ENCODE results near the gene CCPG1.
"Not testable (repeated sequence)": the region's sequence is repeated elsewhere in the genome, so short reads cannot be mapped to it uniquely, and the experiment has no call there.

The CCPG1 gene

GRCh38 chr15:55403531-55403930 is 4.6 kb downstream of the CCPG1 start:
- Histone ChIP-seq H3K9ac (ENCODE audit: low read depth, low read length) (no peak overlapping the region), H3K4me1 (ENCODE audit: insufficient read depth, low read length) (peaks cover 4% of the 10 kb centered on the region; the same call in 1 of the 2 replicates), H3K9me3 (ENCODE audit: control insufficient read depth, insufficient read depth, low read length) (no peaks in the 10 kb centered on the region), H3K36me3 (ENCODE audit: insufficient read depth, low read length) (no peaks in the 10 kb centered on the region)

- Histone ChIP-seq H3K9ac (ENCODE audit: low read depth, low read length) (no peak overlapping the region), H3K36me3 (ENCODE audit: insufficient read depth, low read length) (no peaks in the 10 kb centered on the region), H3K4me1 (ENCODE audit: insufficient read depth, low read length) (peaks cover 4% of the 10 kb centered on the region; the same call in 1 of the 2 replicates), H3K9me3 (ENCODE audit: control insufficient read depth, insufficient read depth, low read length) (no peaks in the 10 kb centered on the region)
Observed at GRCh38 chr15:55402707-55403106, 5.5 kb downstream of the CCPG1 start.

- Histone ChIP-seq H3K9me3 (ENCODE audit: control insufficient read depth, insufficient read depth, low read length) (no peaks in the 10 kb centered on the region), H3K9ac (ENCODE audit: low read depth, low read length) (no peak overlapping the region), H3K36me3 (ENCODE audit: insufficient read depth, low read length) (no peaks in the 10 kb centered on the region), H3K4me1 (ENCODE audit: insufficient read depth, low read length) (peaks cover 4% of the 10 kb centered on the region; the same call in 1 of the 2 replicates)
Observed at GRCh38 chr15:55401786-55402246, 6.3 kb downstream of the CCPG1 start.

- not testable (repeated sequence) for H3K9ac ChIP-seq (ENCODE audit: low read depth, low read length); H3K4me1 ChIP-seq (ENCODE audit: insufficient read depth, low read length); H3K9me3 ChIP-seq (ENCODE audit: control insufficient read depth, insufficient read depth, low read length); H3K36me3 ChIP-seq (ENCODE audit: insufficient read depth, low read length)
Observed at GRCh38 chr15:55400050-55400449, 8.1 kb downstream of the CCPG1 start.

GRCh38 chr15:55398243-55398642 is 9.9 kb downstream of the CCPG1 start:
- Histone ChIP-seq H3K9ac (ENCODE audit: low read depth, low read length) (no peak overlapping the region), H3K36me3 (ENCODE audit: insufficient read depth, low read length) (no peaks in the 10 kb centered on the region), H3K4me1 (ENCODE audit: insufficient read depth, low read length) (no peaks in the 10 kb centered on the region), H3K9me3 (ENCODE audit: control insufficient read depth, insufficient read depth, low read length) (no peaks in the 10 kb centered on the region)

- H3K9me3 ChIP-seq (ENCODE audit: control insufficient read depth, insufficient read depth, low read length), result no peaks in the 10 kb centered on the region
- no peaks in the 10 kb centered on the region for H3K36me3 ChIP-seq (ENCODE audit: insufficient read depth, low read length)
- H3K9ac ChIP-seq (ENCODE audit: low read depth, low read length), result no peak overlapping the region
- no peaks in the 10 kb centered on the region for H3K4me1 ChIP-seq (ENCODE audit: insufficient read depth, low read length)
Observed at GRCh38 chr15:55394694-55395093, 13.5 kb downstream of the CCPG1 start.

- H3K9ac ChIP-seq (ENCODE audit: low read depth, low read length), result no peak overlapping the region
- H3K36me3 ChIP-seq (ENCODE audit: insufficient read depth, low read length), result no peaks in the 10 kb centered on the region
- no peaks in the 10 kb centered on the region for H3K4me1 ChIP-seq (ENCODE audit: insufficient read depth, low read length)
- no peaks in the 10 kb centered on the region for H3K9me3 ChIP-seq (ENCODE audit: control insufficient read depth, insufficient read depth, low read length)
Observed at GRCh38 chr15:55389264-55389607, 18.9 kb downstream of the CCPG1 start.

GRCh38 chr15:55387027-55387426 is 21.1 kb downstream of the CCPG1 start:
- H3K36me3 ChIP-seq (ENCODE audit: insufficient read depth, low read length), result no peaks in the 10 kb centered on the region
- H3K4me1 ChIP-seq (ENCODE audit: insufficient read depth, low read length), result no peaks in the 10 kb centered on the region
- H3K9me3 ChIP-seq (ENCODE audit: control insufficient read depth, insufficient read depth, low read length), result no peaks in the 10 kb centered on the region
- no peak overlapping the region for H3K9ac ChIP-seq (ENCODE audit: low read depth, low read length)

- H3K9me3 ChIP-seq (ENCODE audit: control insufficient read depth, insufficient read depth, low read length), result no peaks in the 10 kb centered on the region
- no peaks in the 10 kb centered on the region for H3K4me1 ChIP-seq (ENCODE audit: insufficient read depth, low read length)
- H3K9ac ChIP-seq (ENCODE audit: low read depth, low read length), result no peak overlapping the region
- no peaks in the 10 kb centered on the region for H3K36me3 ChIP-seq (ENCODE audit: insufficient read depth, low read length)
Observed at GRCh38 chr15:55383687-55384086, 24.5 kb downstream of the CCPG1 start.

- H3K4me1 ChIP-seq (ENCODE audit: insufficient read depth, low read length), result no peaks in the 10 kb centered on the region
- H3K9ac ChIP-seq (ENCODE audit: low read depth, low read length), result no peak overlapping the region
- H3K36me3 ChIP-seq (ENCODE audit: insufficient read depth, low read length), result no peaks in the 10 kb centered on the region
- H3K9me3 ChIP-seq (ENCODE audit: control insufficient read depth, insufficient read depth, low read length), result no peaks in the 10 kb centered on the region
Observed at GRCh38 chr15:55381595-55381994, 26.6 kb downstream of the CCPG1 start.

GRCh38 chr15:55379095-55379494 is 29.1 kb downstream of the CCPG1 start:
- no peaks in the 10 kb centered on the region for H3K4me1 ChIP-seq (ENCODE audit: insufficient read depth, low read length)
- H3K9me3 ChIP-seq (ENCODE audit: control insufficient read depth, insufficient read depth, low read length), result no peaks in the 10 kb centered on the region
- no peaks in the 10 kb centered on the region for H3K36me3 ChIP-seq (ENCODE audit: insufficient read depth, low read length)
- no peak overlapping the region for H3K9ac ChIP-seq (ENCODE audit: low read depth, low read length)

- H3K36me3 ChIP-seq (ENCODE audit: insufficient read depth, low read length), result no peaks in the 10 kb centered on the region
- H3K9ac ChIP-seq (ENCODE audit: low read depth, low read length), result no peak overlapping the region
- H3K9me3 ChIP-seq (ENCODE audit: control insufficient read depth, insufficient read depth, low read length), result no peaks in the 10 kb centered on the region
- H3K4me1 ChIP-seq (ENCODE audit: insufficient read depth, low read length), result no peaks in the 10 kb centered on the region
Observed at GRCh38 chr15:55372701-55373440, 35.3 kb downstream of the CCPG1 start.

- no peaks in the 10 kb centered on the region for H3K4me1 ChIP-seq (ENCODE audit: insufficient read depth, low read length)
- no peak overlapping the region for H3K9ac ChIP-seq (ENCODE audit: low read depth, low read length)
- H3K36me3 ChIP-seq (ENCODE audit: insufficient read depth, low read length), result no peaks in the 10 kb centered on the region
- no peaks in the 10 kb centered on the region for H3K9me3 ChIP-seq (ENCODE audit: control insufficient read depth, insufficient read depth, low read length)
Observed at GRCh38 chr15:55366981-55367380, 41.2 kb downstream of the CCPG1 start.

GRCh38 chr15:55362641-55363040 is 45.5 kb downstream of the CCPG1 start:
- no peak overlapping the region for H3K9ac ChIP-seq (ENCODE audit: low read depth, low read length)
- H3K4me1 ChIP-seq (ENCODE audit: insufficient read depth, low read length), result no peaks in the 10 kb centered on the region; the same call in 1 of the 2 replicates
- H3K9me3 ChIP-seq (ENCODE audit: control insufficient read depth, insufficient read depth, low read length), result no peaks in the 10 kb centered on the region
- no peaks in the 10 kb centered on the region for H3K36me3 ChIP-seq (ENCODE audit: insufficient read depth, low read length)

GRCh38 chr15:55361048-55361447 is 47.1 kb downstream of the CCPG1 start:
- H3K4me1 ChIP-seq (ENCODE audit: insufficient read depth, low read length), result no peaks in the 10 kb centered on the region; the same call in 1 of the 2 replicates

More at GRCh38 chr15:55361048-55361447, 47.1 kb downstream of the CCPG1 start:
- no peaks in the 10 kb centered on the region for H3K9me3 ChIP-seq (ENCODE audit: control insufficient read depth, insufficient read depth, low read length)
- no peaks in the 10 kb centered on the region for H3K36me3 ChIP-seq (ENCODE audit: insufficient read depth, low read length)
- no peak overlapping the region for H3K9ac ChIP-seq (ENCODE audit: low read depth, low read length)
